PC-9 (cell line): ENCODE data around the gene SHKBP1. TPM values are rescaled to one million over a fixed set of nuclear protein-coding genes. Genes with fewer than 3 reads are reported as not detected.

ENCODE experiments used
- BruUV-seq: library from RNA; stranded (reverse); fragments of 400-500 nt; replicated peaks from 2 replicates; lab custom pipeline; 2021; lab: Mats Ljungman, UMichigan
- CTCF ChIA-PET: fragments of 300-600 bp; sonication (Branson Sonifier 250); formaldehyde crosslinking; loops from one replicate; lab custom pipeline; 2022; ENCODE audit warnings: antibody characterized with exemption; lab: Charles Lee
- POLR2A ChIA-PET: fragments of 300-600 bp; sonication (Branson Sonifier 250); formaldehyde crosslinking; loops from one replicate; lab custom pipeline; 2022; ENCODE audit warnings: antibody characterized with exemption; ENCODE audit not compliant: unreplicated experiment; lab: Charles Lee
- DNase-seq, 2 experiments: peaks; one replicate each; pipeline versions ENCODE4 v3.0.0 to v3.0.0-alpha.2; 2015 to 2022; ENCODE audit warnings: mixed read lengths in 1 of 2
- H2AFZ ChIP-seq: fragments of 200-600 bp; sonication (generic); 2 replicates; pipeline ENCODE4 v1.8.1; 2017; ENCODE audit warnings: antibody characterized with exemption
- H3F3A ChIP-seq: fragments of 200-600 bp; sonication (generic); 2 replicates; pipeline ENCODE4 v1.8.1; 2017; ENCODE audit warnings: antibody characterized with exemption, mild to moderate bottlenecking, low read depth; ENCODE audit not compliant: insufficient read depth
- H3K27ac ChIP-seq: fragments of 200-600 bp; sonication (generic); 2 replicates; pipeline ENCODE4 v1.6.1; 2016; ENCODE audit warnings: mixed run types
- H3K27me3 ChIP-seq: fragments of 200-600 bp; sonication (generic); 2 replicates; pipeline ENCODE4 v1.6.1; 2016; ENCODE audit warnings: low read depth, mixed run types; ENCODE audit not compliant: insufficient read depth
- H3K36me3 ChIP-seq: fragments of 200-600 bp; sonication (generic); 2 replicates; pipeline ENCODE4 v1.6.1; 2016; ENCODE audit warnings: low read depth, mixed run types
- H3K4me1 ChIP-seq: fragments of 200-600 bp; sonication (generic); replicated peaks from 2 replicates; pipeline ENCODE4 v1.6.1; 2016; ENCODE audit warnings: mixed run types; ENCODE audit not compliant: insufficient read depth
- H3K4me2 ChIP-seq: fragments of 200-600 bp; sonication (generic); 2 replicates; pipeline ENCODE4 v1.6.1; 2017; ENCODE audit warnings: mixed run types
- H3K4me3 ChIP-seq: fragments of 200-600 bp; sonication (generic); 2 replicates; pipeline ENCODE4 v1.6.1; 2016; ENCODE audit warnings: mixed run types
- H3K79me2 ChIP-seq: fragments of 200-600 bp; sonication (generic); 2 replicates; pipeline ENCODE4 v1.6.1; 2017; ENCODE audit warnings: low read depth, mixed run types
- H3K9me2 ChIP-seq: fragments of 200-600 bp; sonication (generic); 2 replicates; pipeline ENCODE4 v1.8.1; 2017; ENCODE audit warnings: mild to moderate bottlenecking; ENCODE audit not compliant: insufficient read depth
- H3K9me3 ChIP-seq: fragments of 200-600 bp; sonication (generic); 2 replicates; pipeline ENCODE4 v1.8.1; 2016; ENCODE audit warnings: low read depth; ENCODE audit not compliant: insufficient read depth
- H4K20me1 ChIP-seq: fragments of 200-600 bp; sonication (generic); 2 replicates; pipeline ENCODE4 v1.8.1; 2017; ENCODE audit not compliant: insufficient read depth
- CTCF ChIP-seq: fragments of 200-600 bp; sonication (generic); conservative IDR thresholded peaks from 2 replicates; pipeline ENCODE4 v1.6.1; 2017; ENCODE audit warnings: mixed run types, antibody characterized with exemption, mild to moderate bottlenecking, moderate library complexity
- EZH2 ChIP-seq: fragments of 200-600 bp; sonication (generic); IDR thresholded peaks from 2 replicates; pipeline ENCODE4 v1.8.0; 2017; ENCODE audit warnings: antibody characterized with exemption, low read depth
- intact Hi-C: fragments of 100-400 bp; cut with micrococcal nuclease; formaldehyde crosslinking; loops from one replicate; pipeline ENCODE4 v1.10.0; 2022; ENCODE audit not compliant: unreplicated experiment
- total RNA-seq: library from RNA; stranded (reverse); gene quantifications from 2 replicates; pipeline ENCODE4 v1.2.3, GENCODE V29; 2021

Gene SHKBP1
- total RNA-seq, 1 experiment from 2014 or later, result 90.1 TPM

- no peak overlapping the region for H2AFZ ChIP-seq
- peaks cover 43% of the 10 kb centered on the region for H3K4me1 ChIP-seq
- H3K27ac ChIP-seq, result no peak overlapping the region
- ChIA-PET POLR2A (interaction anchor here (0.6 kb wide), 1 partner anchor 139 kb away, joined by 3 read pairs; no protein-coding TSS in a partner anchor), CTCF (interaction anchor here (1.3 to 2.7 kb wide), 2 partner anchors 139 to 298 kb away, joined by 4 to 13 read pairs; no protein-coding TSS in a partner anchor)
- H3K4me3 ChIP-seq, result no peak overlapping the region
- TF ChIP-seq EZH2, result no peak
- no peak for TF ChIP-seq CTCF
- no peaks in the 10 kb centered on the region for H3K36me3 ChIP-seq
- intact Hi-C loops, result no loop called here
- DNase-seq, result no peak
- H3F3A ChIP-seq, result peaks cover 32% of the 10 kb centered on the region; the same call in 1 of the 2 replicates
- peak overlapping the region; percentile 99 for H3K4me2 ChIP-seq
- H4K20me1 ChIP-seq, result no peaks in the 10 kb centered on the region
- no peaks in the 10 kb centered on the region for H3K9me3 ChIP-seq
- H3K79me2 ChIP-seq, result no peaks in the 10 kb centered on the region
- BruUV-seq, result no TSS peak
- peaks cover 29% of the 10 kb centered on the region for H3K27me3 ChIP-seq
- no peaks in the 10 kb centered on the region for H3K9me2 ChIP-seq
These were observed 26.4 kb downstream of the SHKBP1 start for GRCh38 chr19:40603071-40603388.

- Histone ChIP-seq H2AFZ (peak overlapping the region; percentile 50; the same call in 1 of the 2 replicates), H3K36me3 (no peaks in the 10 kb centered on the region), H4K20me1 (no peaks in the 10 kb centered on the region), H3K9me3 (no peaks in the 10 kb centered on the region), H3K79me2 (no peaks in the 10 kb centered on the region), H3K4me1 (peaks cover 41% of the 10 kb centered on the region), H3K27me3 (peaks cover 29% of the 10 kb centered on the region), H3K4me3 (peak overlapping the region; percentile 63; the same call in 1 of the 2 replicates), H3F3A (peaks cover 32% of the 10 kb centered on the region; the same call in 1 of the 2 replicates), H3K27ac (no peak overlapping the region), H3K9me2 (no peaks in the 10 kb centered on the region), H3K4me2 (peak overlapping the region; percentile 99)
- BruUV-seq, result TSS peak; percentile 33
- intact Hi-C loops, result loop anchor here (1.0 to 2.0 kb wide), 3 partner anchors 11 to 139 kb away; partner anchors contain the start of gene BLVRB
- DNase-seq, result peak; percentile 94 to 100
- CTCF ChIA-PET, result interaction anchor here (0.6 to 2.7 kb wide), 7 partner anchors 11 to 541 kb away, joined by 3 to 19 read pairs (median 9); partner anchors contain the start of gene BLVRB
- POLR2A ChIA-PET, result interaction anchor here (0.6 to 1.0 kb wide), 7 partner anchors 10 to 1197 kb away, joined by 3 to 12 read pairs (median 3); partner anchors contain the start of gene ZFP36
- TF ChIP-seq EZH2, result no peak
- TF ChIP-seq CTCF, result no peak
These were observed 26.9 kb downstream of the SHKBP1 start for GRCh38 chr19:40603389-40604170.

GRCh38 chr19:40604171-40604646, 27.5 kb downstream of the SHKBP1 start:
- Histone ChIP-seq H3K27ac (no peak overlapping the region), H3K9me3 (no peaks in the 10 kb centered on the region), H3K79me2 (no peaks in the 10 kb centered on the region), H3K9me2 (no peaks in the 10 kb centered on the region), H4K20me1 (no peaks in the 10 kb centered on the region), H3K36me3 (no peaks in the 10 kb centered on the region), H2AFZ (0 out of 2 replicates have a peak overlapping the region, but pooled peaks have one; percentile 30), H3K4me3 (peak overlapping the region; percentile 63; the same call in 1 of the 2 replicates), H3K4me1 (peaks cover 41% of the 10 kb centered on the region), H3K4me2 (peak overlapping the region; percentile 99), H3F3A (peaks cover 32% of the 10 kb centered on the region; the same call in 1 of the 2 replicates), H3K27me3 (peaks cover 24% of the 10 kb centered on the region)
- CTCF ChIA-PET, result interaction anchor here (0.6 to 2.7 kb wide), 6 partner anchors 11 to 541 kb away, joined by 3 to 19 read pairs (median 10); partner anchors contain the start of gene BLVRB
- TF ChIP-seq CTCF (no peak), EZH2 (no peak)
- no TSS peak for BruUV-seq
- POLR2A ChIA-PET, result interaction anchor here (0.6 to 1.0 kb wide), 3 partner anchors 9 to 1198 kb away, joined by 3 to 12 read pairs (median 3); partner anchors contain the start of gene ZFP36
- intact Hi-C loops, result loop anchor here (1.0 to 2.0 kb wide), 3 partner anchors 10 to 139 kb away; partner anchors contain the start of gene BLVRB
- DNase-seq, result no peak
